ENCODE measurements around the gene DNAAF6.
"Not testable (repeated sequence)": the region's sequence is repeated elsewhere in the genome, so short reads cannot be mapped to it uniquely, and the experiment has no call there.

Gene DNAAF6

GRCh38 chrX:107205770-107206696 is at the start of gene DNAAF6, which contains the start of gene NUP62CL:
TSS of gene DNAAF6 (plus strand) at chrX:107206611. CDS start at chrX:107212876, 6,265 bp downstream.
TSS of gene NUP62CL (minus strand) at chrX:107206433. CDS start at chrX:107175146, 31,287 bp downstream.
- peak; percentile 59 to 62 for DNase-seq

- not testable (repeated sequence) for DNase-seq
These were observed 48.8 kb upstream of the DNAAF6 start for GRCh38 chrX:107157618-107158017.

GRCh38 chrX:107167163-107167921 is 39.1 kb upstream of the DNAAF6 start:
- no peak for DNase-seq

GRCh38 chrX:107168257-107168656 is 38.2 kb upstream of the DNAAF6 start:
- no peak for DNase-seq

GRCh38 chrX:107168712-107169111 is 37.7 kb upstream of the DNAAF6 start:
- no peak for DNase-seq

GRCh38 chrX:107171369-107172102 is 34.9 kb upstream of the DNAAF6 start:
- no peak for DNase-seq

GRCh38 chrX:107197319-107197718 is 9.1 kb upstream of the DNAAF6 start:
- no peak for DNase-seq

- DNase-seq, result not testable (repeated sequence)
These were observed 8.3 kb upstream of the DNAAF6 start for GRCh38 chrX:107198074-107198473.

GRCh38 chrX:107199491-107199890 is 6.9 kb upstream of the DNAAF6 start:
- no peak for DNase-seq

- DNase-seq, result no peak
These were observed 2.3 kb upstream of the DNAAF6 start for GRCh38 chrX:107204068-107204605.

- DNase-seq, result no peak
These were observed 270 bp downstream of the DNAAF6 start for GRCh38 chrX:107206697-107207065.

GRCh38 chrX:107207089-107207488 is 678 bp downstream of the DNAAF6 start:
- DNase-seq, result no peak

- DNase-seq, result no peak
These were observed 1.5 kb downstream of the DNAAF6 start for GRCh38 chrX:107207943-107208342.

GRCh38 chrX:107213477-107213876 is 7.1 kb downstream of the DNAAF6 start:
- DNase-seq, result no peak

- DNase-seq, result no peak
These were observed 20.3 kb downstream of the DNAAF6 start for GRCh38 chrX:107226757-107227156.

GRCh38 chrX:107227780-107228485 is 21.5 kb downstream of the DNAAF6 start:
- no peak for DNase-seq

- no peak for DNase-seq
These were observed 22.0 kb downstream of the DNAAF6 start for GRCh38 chrX:107228486-107228819.

- DNase-seq, result peak in 1 of 2 donors; percentile 1
These were observed 66.1 kb downstream of the DNAAF6 start for GRCh38 chrX:107272431-107272921.

- DNase-seq, result no peak
These were observed 67.4 kb downstream of the DNAAF6 start for GRCh38 chrX:107273795-107274194.

- DNase-seq, result no peak
These were observed 82.3 kb downstream of the DNAAF6 start for GRCh38 chrX:107288676-107289075.

GRCh38 chrX:107290019-107290418 is 83.6 kb downstream of the DNAAF6 start:
- DNase-seq, result no peak

- DNase-seq, result no peak
These were observed 86.6 kb downstream of the DNAAF6 start for GRCh38 chrX:107293056-107293455.

Data from activated CD4-positive, alpha-beta T cell treated with anti-CD3 and anti-CD28 coated beads for 4 hours (primary cell).